Activated CD4-positive, alpha-beta T cell treated with anti-CD3 and anti-CD28 coated beads for 48 hours (primary cell): ENCODE measurements around the gene RFTN1.

Source experiments
- DNase-seq: peaks from one replicate; pipeline ENCODE4 v3.0.0-alpha.2; 2020

RFTN1 gene

DNA sequence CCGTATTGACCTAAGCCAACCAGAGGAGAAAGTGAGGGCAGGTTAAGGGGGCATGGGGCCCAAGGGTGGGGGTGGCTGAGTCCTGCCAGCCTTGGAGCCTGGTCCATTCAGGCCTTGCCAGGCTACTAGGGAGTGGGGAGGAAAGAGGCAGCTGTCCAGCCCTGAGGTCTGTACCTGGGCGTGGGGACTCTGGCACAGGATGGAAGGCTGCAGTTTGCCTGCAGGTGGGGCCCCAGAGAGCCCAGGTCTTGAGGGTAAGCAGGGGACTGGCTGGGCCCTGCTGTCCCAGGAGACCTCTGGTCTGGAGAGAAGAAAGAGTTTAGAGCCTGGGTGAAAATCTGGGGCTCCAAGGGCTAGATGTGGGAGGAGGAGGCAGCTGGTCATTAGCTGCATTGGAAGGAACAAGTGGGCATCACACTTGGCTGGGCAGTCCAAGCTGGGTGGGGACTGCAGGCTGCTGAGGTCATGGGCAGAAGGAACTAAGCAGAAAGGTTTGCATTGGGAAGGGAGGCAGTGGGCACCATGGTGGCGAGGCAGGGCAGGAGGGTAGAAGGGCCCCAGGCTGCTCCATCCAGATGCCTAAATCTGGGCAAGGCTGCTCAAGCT is 140.1 kb downstream of the RFTN1 start:
- DNase-seq = no peak

DNA sequence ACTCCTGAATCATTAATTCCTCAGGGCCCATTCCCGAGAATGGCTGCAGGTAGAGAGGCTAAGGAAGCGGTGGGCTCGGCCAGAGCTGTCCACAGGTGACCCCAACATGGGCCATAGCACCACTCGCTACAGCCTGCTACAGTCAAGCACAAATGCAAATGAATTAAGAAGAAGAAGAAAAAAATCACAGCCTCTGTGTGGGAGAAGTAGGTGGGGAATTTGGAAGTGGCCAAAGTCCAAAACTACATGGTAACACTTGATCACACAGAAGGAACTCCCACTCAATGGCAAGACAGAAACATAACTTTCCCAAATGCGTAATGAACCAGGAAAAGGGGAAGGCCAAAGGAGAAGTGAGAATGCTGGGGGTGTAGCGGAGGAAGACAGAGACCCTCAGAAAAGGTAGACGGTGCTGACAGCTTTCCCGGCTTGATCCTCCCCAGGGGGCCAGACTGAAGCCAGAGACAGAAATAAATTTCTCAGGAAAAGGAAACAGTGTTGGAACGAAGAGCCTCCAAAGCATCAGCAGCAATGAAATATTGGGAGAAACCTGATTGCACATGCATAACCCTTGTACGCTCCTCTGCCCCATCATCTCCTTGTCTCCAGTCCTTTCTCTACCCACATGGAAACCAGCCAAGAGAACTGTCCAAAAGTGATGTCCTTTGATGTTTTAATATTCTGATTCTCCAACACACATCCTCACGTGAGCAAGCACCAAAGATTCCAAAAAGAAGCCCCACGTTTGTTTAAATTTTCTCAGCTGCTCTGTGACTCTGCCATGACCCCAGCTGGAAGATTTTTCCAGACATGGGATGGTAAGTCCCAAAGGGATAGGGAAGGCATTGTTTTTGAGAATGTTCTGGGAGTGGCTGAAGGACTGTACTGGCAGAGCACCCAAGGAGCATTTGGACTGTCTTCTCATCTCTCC is 140.9 kb downstream of the RFTN1 start:
- no peak for DNase-seq

DNA sequence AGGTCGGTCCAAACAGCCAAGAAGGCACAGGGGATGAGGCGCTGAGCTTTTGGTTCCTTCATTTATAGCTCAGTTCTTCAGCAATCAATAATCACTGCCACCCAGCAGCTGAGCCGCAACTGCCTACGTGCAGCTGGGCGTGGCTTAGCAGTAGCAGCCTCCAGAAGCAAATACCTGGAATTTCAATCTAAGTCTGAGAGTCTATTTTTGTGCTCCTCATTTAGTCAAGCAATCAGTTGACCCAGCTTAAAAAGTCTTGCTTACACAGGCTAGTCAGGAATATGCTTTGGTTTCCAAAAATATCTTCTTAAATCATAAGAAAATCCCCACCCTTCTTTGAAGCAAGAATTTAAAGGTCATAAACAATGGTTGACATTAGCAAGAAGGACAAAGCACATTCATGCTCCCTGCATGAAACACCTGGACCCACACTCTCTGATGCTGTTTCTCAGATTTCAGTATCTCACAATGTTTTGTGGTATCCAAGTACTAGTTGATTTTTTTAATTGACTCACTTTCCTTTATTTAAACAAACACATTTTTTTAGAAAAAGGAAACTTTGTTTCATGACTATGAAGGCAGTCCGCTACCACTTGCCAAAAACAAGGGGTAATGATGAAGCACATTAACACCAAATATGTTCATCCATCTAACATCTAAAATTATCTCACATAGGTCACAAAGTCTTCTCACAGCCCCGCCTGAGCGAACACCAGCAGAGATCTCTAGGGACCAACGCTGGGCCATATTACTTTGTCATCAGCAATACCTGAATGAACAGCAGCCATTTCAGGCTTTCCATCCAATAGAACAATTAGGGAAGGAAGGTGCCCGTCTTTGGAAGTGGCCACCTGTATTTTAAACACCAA is 142.4 kb downstream of the RFTN1 start:
- DNase-seq = peak; percentile 39

DNA sequence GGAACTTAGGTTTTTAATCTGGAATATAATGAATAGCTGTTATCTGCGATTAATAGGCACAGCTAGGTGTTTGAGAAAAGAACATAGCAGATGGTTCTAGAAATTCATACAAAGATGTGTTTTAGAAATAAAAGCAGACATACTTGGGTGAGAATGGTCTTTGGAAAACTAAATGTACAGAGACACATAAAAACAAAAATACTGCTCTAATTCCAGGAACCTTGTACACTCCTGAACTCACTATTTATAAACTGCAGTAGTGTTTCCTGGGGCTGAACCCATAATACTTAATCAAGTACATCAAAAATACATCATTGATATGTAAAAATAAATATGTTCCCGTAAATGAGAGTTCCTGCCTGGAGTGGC is 143.0 kb downstream of the RFTN1 start:
- DNase-seq = no peak

DNA sequence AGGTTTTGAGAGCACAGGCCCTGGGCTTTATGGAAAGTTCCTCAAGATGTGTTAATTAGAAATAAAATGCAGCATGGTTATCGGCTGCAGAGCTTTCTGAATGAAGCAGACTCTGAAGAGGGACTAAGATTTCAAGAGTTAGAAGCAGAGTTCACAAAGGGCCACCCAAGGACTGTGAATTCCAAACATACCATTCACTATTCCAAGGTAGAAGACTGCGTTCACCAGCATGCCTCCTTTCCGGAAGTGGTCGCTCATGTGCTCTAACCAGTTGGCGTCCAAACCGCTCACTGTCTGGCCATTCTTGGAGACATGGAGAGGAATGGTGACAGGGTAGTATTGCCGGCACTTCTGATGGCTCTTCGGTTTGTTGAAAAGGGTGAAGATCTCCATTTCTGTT is 143.6 kb downstream of the RFTN1 start:
- no peak for DNase-seq

DNA sequence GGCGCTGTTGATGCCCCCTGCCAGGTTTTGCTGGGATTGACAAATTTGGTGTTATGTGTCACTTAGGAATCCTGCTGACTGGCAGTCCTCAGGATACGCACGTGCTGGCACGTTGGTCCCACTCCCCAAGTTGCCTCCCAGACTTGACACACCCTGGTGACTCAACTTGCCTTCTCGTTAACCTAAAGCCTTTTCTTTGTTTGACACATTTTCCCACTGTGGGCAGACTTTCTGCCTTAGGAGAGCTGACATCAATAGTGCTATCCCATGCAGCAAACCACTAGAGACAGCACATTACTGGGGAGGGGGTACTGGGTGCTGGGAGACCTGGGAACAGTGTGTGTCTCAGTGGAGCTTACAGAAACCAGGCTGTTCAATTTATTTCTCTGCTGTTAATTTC is 144.2 kb downstream of the RFTN1 start:
- DNase-seq = no peak

DNA sequence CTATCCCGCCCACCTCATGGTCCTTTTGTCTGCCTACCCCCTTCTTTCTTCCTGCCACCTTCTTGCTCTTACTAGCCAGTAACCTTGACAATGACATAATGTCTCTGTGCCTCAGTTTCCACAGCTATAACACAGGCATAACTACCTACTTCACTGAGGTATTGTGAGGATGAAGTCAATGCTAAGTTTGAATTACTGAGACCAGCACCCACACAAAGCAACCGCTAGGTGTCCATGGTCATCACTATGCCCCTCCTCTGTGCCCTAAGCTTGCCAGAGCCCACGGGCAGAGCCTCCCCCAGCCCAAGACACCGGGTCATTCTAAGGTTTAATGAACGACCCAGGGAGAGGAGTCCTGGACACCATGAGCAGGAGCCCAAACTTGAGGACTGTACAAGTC is 146.9 kb downstream of the RFTN1 start:
- no peak for DNase-seq

DNA sequence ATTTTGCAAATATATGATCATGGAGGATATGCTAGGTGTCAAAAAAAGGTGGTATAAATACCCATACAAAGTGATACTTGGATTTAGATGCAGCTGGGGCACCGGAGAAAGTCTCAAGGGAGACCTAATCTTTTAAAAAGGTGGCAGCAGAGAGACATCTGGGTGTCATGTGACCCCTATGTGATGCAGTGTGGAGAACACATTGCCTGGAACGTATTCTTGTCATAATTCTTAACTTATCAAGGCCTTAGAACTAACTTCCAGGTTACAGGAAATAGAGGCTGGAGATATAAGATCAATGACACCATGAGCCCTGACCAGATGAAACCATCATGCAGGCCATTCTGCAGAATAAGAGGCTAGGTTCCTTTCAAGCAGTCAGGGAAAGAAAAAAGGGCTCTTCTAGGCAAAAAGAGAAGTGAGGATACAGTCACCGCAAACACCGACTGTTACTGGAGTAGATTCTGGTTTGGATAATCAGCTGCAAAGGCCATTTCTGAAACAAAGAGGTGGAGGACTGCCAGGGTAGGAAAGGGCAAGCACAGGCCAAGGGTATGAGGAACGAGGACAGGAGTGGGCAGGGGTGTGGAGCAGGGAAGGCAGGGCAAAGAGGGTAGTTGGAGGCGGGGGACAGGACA is 147.9 kb downstream of the RFTN1 start:
- DNase-seq = no peak

DNA sequence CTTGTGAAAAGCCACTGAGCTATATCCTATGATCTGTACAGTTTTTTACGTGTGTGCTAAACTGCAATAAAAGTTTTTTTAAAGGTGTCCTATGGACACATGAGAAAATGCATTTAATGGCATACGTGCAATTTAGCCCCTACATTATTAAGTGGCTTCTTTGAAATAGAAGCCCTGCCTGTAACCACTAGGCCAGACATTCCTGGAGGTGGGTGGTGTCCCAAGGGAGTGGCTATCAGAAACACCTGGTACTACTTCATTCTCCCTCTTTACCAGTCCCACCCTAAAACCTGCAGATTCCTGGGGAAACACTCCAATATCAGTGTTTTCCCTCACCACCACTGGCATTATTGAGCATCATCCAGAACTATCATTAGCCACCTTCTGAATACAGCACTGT is 148.5 kb downstream of the RFTN1 start:
- DNase-seq = no peak

DNA sequence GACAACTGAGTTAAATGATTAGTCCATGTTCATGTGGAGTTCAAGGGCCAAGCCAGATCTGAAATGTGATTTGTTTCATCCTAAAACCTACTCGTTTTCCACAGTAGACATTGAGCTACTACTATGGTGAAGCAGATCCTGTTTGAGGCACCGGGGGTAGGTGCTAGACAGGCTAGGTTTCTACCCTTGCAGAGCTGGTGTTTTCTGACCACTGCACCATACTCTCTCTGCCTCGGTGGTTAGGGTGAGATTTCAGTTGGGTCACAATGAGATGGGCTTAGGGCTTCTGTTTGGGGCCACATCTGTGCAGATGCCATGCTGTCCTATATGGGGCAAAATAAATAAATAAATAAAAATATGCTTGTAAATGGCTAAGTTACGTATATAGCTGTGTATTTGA is 149.2 kb downstream of the RFTN1 start:
- no peak for DNase-seq

DNA sequence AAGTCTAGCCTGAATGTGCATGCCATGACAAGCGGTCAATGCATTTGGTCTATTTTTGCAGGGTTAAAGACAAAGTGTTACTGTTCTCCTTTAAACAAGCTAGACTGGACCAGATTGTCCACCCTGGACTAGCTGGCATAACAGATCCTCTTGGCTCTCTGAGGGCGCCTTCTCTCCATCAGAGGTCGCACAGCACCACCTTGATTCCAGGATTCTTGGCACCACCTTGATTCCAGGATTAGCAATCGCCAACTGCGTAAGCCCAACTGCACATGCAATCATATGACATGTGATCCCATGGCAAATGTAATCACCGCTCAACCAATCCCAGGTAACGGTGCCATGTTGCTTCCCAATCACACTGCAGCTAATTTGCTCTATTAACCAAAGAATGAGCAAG is 149.9 kb downstream of the RFTN1 start:
- DNase-seq = no peak

DNA sequence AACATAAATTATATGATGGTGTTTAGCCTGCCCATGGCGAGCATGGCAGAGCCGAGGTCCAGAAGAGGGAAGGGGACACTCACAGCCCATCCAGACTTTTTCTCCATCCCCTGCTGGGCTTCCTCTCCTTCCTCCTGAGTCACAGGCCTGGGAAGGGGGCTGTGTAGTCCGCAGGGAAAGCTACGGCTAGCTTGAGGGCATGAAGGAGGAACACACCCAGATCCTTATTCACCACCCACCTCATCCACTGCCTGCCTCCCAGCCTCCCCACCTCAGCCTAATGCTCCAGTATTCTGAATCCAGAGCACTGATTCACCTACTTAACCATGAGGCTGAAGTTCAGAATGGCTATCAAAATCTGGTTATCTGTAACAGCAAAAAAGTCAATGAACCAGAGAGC is 150.7 kb downstream of the RFTN1 start:
- DNase-seq = no peak

DNA sequence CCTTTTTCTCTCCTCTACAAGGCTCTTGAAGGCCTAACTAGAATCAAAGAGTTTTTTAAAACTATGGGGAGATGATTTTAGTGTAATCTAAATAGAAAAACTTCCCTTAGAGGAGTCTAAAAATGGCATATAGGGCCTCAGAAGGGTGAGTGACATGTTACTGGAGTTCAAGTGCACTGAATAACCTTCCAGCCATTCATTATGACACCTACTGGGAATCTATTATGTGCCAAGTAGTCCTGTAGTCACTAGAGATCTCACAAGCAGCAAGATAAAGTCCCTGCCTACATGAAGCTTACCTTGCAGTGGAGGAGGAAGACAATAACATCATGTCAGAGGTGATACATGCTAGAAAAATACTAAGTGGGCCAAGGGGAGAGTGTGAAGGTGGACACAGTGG is 152.4 kb downstream of the RFTN1 start:
- no peak for DNase-seq

DNA sequence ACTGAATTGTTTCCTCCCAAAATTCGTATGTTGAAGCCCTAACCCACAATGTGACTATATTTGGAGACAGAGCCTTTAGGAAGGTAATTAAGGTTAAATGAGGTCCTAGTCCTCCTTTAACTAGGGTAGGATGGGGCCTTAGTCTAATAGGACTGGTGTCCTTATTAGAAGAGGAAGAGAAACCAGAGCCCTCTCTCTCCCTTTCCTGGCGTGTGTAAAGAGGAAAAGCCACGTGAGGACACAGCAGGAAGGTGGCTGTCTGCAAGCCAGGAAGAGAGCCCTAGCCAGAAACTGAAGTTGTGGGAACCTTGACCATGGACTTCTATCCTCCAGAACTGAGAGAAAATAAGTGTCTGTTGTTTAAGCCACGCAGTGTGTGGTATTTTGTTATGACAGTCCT is 154.2 kb downstream of the RFTN1 start:
- no peak for DNase-seq

DNA sequence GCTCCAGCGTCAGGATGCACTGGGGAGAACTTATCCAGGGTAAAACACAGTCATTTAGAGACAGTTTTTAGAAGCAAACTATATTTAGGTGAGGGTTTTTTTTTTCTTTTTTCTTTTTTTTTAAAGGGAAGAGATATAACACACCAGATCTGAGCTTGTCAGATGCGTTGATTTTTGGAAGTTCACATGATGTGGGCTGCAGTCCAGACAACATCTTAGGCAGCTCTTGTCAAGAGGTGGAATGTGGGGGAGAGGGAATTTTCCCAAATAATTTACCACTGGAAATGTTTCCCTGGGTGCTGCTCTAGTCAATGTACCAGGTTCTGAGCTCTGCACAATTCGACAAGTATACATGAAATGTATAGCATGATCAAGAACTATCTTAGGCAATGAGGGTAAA is 155.2 kb downstream of the RFTN1 start:
- no peak for DNase-seq

DNA sequence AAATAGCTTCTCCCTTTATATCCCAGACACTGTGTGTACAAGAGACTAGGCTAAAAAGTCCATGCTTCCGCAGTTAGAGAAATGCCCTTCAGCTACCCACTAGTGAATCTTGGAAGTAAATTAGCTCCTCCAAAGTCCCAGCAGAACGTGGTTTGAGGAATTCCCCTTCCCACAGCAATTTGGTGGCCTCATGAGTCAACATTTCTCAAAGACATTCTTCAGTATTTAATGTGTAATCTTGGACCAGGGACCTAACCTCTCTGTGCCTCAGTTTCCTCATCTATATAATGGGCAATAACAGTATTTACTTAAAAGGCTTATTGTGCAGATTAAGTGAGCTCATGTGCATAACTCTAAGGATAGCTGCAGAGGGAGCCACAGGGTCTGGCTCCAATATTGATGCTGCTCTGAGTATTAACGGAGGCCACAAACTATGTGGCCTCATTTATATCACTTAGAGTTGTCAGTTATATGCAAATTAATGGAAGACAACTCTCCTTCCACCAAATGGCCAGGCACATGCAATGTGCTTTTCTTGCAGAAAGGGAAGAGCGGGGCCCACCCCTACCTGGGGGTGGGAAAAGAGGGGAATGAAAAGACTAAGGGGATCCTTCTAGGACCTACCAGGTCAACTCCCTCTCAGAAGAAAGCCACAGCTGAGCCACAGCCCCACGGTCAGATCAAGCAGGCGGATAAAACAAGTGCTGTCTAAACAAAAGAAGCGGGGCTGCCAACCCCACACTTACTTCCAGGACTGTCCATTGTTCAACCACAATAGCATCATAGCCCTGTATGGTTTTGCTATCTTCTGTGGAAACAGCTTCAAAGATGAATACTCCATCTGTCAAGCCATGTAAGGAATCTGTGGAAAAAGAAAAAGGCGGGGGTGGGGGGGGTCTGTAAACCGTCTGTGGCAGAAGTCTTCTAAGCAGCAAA is 156.0 kb downstream of the RFTN1 start:
- no peak for DNase-seq

DNA sequence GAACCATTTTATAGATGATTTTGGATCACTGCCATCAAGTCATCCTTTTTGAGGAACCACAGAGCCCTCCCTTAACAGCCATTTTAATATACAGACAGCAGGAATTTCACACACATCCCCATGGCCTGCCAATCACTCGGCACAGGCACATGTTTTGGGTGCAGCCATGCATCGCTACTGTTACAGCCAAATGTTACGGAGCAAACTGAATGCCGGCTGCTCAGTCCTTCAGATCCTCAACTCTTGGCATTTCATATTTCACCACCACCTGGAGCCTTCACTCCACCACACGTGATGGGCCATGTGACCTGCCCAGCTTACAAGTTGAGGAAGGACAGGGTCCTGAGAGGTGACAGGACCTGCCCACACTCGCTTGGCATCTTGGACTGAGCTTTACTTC is 157.7 kb downstream of the RFTN1 start:
- DNase-seq = no peak

DNA sequence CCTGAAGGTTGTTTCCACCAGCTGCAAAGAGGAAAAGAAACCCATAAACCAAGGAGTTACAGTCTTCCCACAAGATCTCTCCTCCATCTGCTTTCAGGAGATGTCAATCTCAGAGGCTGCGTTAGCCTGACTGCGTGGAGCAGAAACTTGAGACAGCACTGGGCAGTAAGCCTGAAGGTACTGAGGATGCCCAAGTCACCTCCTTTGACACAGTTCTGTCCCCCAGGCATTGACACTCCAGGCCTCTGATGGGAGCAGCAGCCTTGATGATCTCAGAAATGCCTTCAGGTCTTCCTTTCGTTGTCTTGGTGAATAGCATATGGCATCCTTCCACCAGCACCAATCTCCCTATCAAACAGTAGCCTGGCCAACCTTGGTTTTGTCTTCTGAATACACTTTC is 159.2 kb downstream of the RFTN1 start:
- DNase-seq = no peak

DNA sequence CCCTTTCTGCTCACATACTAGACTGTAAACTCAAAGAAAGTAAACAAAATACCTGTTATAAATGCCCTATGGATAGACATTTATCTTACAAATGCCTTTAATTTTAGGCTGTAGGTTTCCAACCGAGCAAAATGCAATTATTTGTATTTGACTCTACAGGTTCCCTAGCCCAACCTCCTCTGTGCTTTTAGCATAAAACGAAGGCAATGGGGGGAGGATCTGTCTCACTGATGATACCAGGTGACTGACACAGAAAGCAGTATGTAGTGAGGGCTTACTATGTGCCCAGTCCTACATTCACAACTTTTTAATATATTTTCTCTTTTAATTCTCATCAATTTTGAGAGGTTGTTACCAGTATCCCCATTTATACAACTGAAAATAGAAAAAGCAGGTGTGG is 161.1 kb downstream of the RFTN1 start:
- DNase-seq = no peak

DNA sequence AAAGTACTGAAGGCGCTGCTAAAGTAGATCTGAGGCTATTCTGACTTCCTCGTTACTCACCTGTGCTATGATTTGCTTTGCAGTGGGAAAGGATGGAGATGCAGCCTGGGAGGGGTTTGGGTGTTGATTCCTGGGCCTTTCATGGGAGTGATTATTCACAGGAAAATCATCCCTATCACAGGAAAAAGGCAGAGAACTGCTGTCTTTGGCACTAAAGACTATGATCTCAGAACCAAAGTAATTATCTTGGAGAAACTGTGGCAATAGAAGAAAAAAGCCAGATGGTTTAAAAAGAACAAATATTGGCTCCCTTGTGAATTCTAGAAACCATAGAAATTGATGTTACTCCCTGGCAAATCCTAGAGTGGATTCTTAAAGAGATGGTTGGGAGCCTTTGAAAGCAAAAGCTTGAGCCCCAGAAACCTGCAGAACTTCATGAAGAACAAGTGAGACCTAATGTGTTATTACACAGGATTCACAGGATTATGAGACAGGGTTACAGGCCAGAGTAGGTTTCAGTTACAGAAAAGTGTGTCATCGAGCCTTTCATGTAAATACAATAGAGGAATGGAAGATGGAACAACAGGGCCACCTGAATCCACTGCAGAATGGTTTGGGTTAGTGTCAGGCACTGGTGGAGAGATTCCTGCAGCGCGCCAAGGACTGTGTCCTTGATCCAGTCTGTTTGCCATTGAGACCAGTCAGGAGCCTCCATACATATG is 162.7 kb downstream of the RFTN1 start:
- DNase-seq = no peak

DNA sequence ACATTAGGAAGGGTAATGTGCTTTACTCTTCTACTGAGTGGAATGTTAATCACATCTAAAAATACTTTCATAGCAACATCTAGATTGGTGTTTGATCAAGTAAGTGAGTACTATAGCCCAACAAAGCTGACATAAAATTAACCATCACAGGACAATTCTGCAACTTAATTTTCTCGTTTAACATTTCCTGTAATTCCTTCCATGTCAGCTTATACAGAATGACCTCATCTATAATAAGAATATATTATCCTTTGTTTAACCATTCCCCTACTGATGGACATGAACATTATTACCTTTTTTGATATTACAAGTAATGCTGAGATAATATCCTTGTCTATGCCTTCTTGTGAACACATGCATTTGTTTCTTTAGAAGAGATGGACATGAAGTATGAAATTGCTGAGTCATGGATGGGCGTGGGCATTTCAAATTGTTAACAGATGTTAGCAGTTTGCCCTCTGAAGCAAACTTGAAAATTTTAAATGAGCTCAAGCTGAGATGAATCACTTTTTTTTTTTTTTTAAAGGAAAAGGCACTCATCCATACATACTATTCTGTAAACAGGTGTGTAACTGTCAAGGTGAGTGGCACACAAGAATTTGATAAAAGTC is 163.4 kb downstream of the RFTN1 start:
- no peak for DNase-seq
